Hepatocyte (in vitro differentiated cells): ENCODE results near the gene TSSC4. TPM values are rescaled to one million over a fixed set of nuclear protein-coding genes. Genes with fewer than 3 reads are reported as not detected.
"Not testable (repeated sequence)": the region's sequence is repeated elsewhere in the genome, so short reads cannot be mapped to it uniquely, and the experiment has no call there.

ENCODE experiments used
- DNase-seq: peaks from one replicate; pipeline ENCODE4 v3.0.0-alpha.2; 2016; ENCODE audit warnings: low spot score
- H2AFZ ChIP-seq: fragments of 200-600 bp; sonication (generic); 2 replicates; pipeline ENCODE4 v1.6.0; 2016; ENCODE audit warnings: antibody characterized with exemption, mild to moderate bottlenecking
- H3K27ac ChIP-seq: fragments of 200-600 bp; sonication (generic); 2 replicates; pipeline ENCODE4 v1.5.1; 2016; ENCODE audit warnings: mild to moderate bottlenecking
- H3K27me3 ChIP-seq: fragments of 200-600 bp; sonication (generic); 2 replicates; pipeline ENCODE4 v1.6.1; 2016
- H3K36me3 ChIP-seq: fragments of 200-600 bp; sonication (generic); replicated peaks from 2 replicates; pipeline ENCODE4 v1.5.1; 2016; ENCODE audit warnings: low read depth; ENCODE audit not compliant: insufficient read depth
- H3K4me1 ChIP-seq: fragments of 200-600 bp; sonication (generic); 2 replicates; pipeline ENCODE4 v1.5.1; 2016; ENCODE audit warnings: mild to moderate bottlenecking, moderate library complexity; ENCODE audit not compliant: insufficient read depth
- H3K4me2 ChIP-seq: fragments of 200-600 bp; sonication (generic); 2 replicates; pipeline ENCODE4 v1.6.0; 2016
- H3K4me3 ChIP-seq: fragments of 200-600 bp; sonication (generic); 2 replicates; pipeline ENCODE4 v1.5.1; 2016; ENCODE audit warnings: mild to moderate bottlenecking
- H3K79me2 ChIP-seq: fragments of 200-600 bp; sonication (generic); 2 replicates; pipeline ENCODE4 v1.6.0; 2017; ENCODE audit warnings: mild to moderate bottlenecking
- H3K9me2 ChIP-seq: fragments of 200-600 bp; sonication (generic); replicated peaks from 2 replicates; pipeline ENCODE4 v1.6.0; 2017; ENCODE audit warnings: mild to moderate bottlenecking; ENCODE audit not compliant: insufficient read depth
- H3K9me3 ChIP-seq: fragments of 200-600 bp; sonication (generic); 2 replicates; pipeline ENCODE4 v1.5.1; 2016; ENCODE audit warnings: low read depth, mild to moderate bottlenecking
- H4K20me1 ChIP-seq: fragments of 200-600 bp; sonication (generic); 2 replicates; pipeline ENCODE4 v1.6.0; 2016; ENCODE audit warnings: mild to moderate bottlenecking; ENCODE audit not compliant: insufficient read depth, poor library complexity, severe bottlenecking
- EZH2 ChIP-seq: fragments of 200-600 bp; sonication (generic); IDR thresholded peaks from 2 replicates; pipeline ENCODE4 v1.6.1; 2016; ENCODE audit warnings: antibody characterized with exemption, mild to moderate bottlenecking, borderline replicate concordance
- EZH2phosphoT487 ChIP-seq: fragments of 200-600 bp; sonication (generic); IDR thresholded peaks from one replicate; pipeline ENCODE4 v1.6.1; 2018; ENCODE audit warnings: antibody characterized with exemption, mild to moderate bottlenecking, low read depth, moderate library complexity; ENCODE audit not compliant: unreplicated experiment, severe bottlenecking
- WGBS: methylation state at CpG from one replicate; pipeline ENCODE4 v1.1.6; 2016; ENCODE audit warnings: low lambda C conversion rate; ENCODE audit errors: missing lambda C conversion rate; 5-methylcytosine and 5-hydroxymethylcytosine counted together
- polyA plus RNA-seq: library from polyadenylated mRNA; unstranded; fragments of >200 nt; fragmentation: Nextera tagmentation; extraction: Ambion mirVana; gene quantifications from 2 replicates; pipeline ENCODE4 v1.2.1, GENCODE V29; 2016
- total RNA-seq: library from RNA; depleted of rRNA; stranded (reverse); fragments of >200 nt; gene quantifications from 2 replicates; pipeline ENCODE4 v1.2.3, GENCODE V29; 2014
- TF ChIP-seq, protein P1 (sequence below): fragments of 200-600 bp; sonication (generic); IDR thresholded peaks from 2 replicates; pipeline ENCODE4 v1.5.1; 2016; ENCODE audit warnings: antibody characterized with exemption, mild to moderate bottlenecking; ENCODE audit not compliant: poor library complexity

TSSC4 gene
- total and polyA plus RNA-seq, 2 experiments from 2014 or later = 33.8 to 68.5 TPM

DNA sequence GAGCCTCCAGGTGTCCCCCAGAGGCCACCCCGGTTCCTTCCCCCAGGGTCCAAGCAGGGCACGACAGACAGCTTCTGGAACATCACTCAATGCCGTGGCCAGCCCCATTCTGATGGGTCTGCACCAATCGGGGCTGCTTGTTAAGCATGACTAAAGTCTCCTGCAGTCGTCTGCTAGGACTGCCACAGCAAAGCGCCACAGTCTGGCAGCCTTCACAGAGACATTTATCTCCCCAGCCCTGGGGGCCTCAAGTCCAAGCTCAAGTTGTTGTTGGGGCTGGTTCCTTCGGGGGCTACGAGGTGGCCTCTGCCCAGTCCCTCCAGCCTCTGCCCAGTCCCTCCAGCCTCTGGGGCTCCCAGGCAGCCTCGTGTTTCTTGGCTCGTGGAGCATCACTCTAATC, 37.4 kb upstream of the TSSC4 start:
- Histone ChIP-seq H3K9me3 (no peaks in the 10 kb centered on the region), H2AFZ (no peak overlapping the region), H3K27ac (no peak overlapping the region), H3K36me3 (no peaks in the 10 kb centered on the region), H3K79me2 (no peaks in the 10 kb centered on the region), H3K4me1 (no peaks in the 10 kb centered on the region), H4K20me1 (no peaks in the 10 kb centered on the region), H3K9me2 (no peaks in the 10 kb centered on the region), H3K4me2 (no peak overlapping the region), H3K4me3 (no peak overlapping the region), H3K27me3 (no peaks in the 10 kb centered on the region)
- no peak for DNase-seq
- WGBS = 90% methylated on average over 10 of the region's 10 CpGs
- TF ChIP-seq, protein P1, sequence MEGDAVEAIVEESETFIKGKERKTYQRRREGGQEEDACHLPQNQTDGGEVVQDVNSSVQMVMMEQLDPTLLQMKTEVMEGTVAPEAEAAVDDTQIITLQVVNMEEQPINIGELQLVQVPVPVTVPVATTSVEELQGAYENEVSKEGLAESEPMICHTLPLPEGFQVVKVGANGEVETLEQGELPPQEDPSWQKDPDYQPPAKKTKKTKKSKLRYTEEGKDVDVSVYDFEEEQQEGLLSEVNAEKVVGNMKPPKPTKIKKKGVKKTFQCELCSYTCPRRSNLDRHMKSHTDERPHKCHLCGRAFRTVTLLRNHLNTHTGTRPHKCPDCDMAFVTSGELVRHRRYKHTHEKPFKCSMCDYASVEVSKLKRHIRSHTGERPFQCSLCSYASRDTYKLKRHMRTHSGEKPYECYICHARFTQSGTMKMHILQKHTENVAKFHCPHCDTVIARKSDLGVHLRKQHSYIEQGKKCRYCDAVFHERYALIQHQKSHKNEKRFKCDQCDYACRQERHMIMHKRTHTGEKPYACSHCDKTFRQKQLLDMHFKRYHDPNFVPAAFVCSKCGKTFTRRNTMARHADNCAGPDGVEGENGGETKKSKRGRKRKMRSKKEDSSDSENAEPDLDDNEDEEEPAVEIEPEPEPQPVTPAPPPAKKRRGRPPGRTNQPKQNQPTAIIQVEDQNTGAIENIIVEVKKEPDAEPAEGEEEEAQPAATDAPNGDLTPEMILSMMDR = no peak
- TF ChIP-seq EZH2 = no peak
- no peak for TF ChIP-seq EZH2phosphoT487

DNA sequence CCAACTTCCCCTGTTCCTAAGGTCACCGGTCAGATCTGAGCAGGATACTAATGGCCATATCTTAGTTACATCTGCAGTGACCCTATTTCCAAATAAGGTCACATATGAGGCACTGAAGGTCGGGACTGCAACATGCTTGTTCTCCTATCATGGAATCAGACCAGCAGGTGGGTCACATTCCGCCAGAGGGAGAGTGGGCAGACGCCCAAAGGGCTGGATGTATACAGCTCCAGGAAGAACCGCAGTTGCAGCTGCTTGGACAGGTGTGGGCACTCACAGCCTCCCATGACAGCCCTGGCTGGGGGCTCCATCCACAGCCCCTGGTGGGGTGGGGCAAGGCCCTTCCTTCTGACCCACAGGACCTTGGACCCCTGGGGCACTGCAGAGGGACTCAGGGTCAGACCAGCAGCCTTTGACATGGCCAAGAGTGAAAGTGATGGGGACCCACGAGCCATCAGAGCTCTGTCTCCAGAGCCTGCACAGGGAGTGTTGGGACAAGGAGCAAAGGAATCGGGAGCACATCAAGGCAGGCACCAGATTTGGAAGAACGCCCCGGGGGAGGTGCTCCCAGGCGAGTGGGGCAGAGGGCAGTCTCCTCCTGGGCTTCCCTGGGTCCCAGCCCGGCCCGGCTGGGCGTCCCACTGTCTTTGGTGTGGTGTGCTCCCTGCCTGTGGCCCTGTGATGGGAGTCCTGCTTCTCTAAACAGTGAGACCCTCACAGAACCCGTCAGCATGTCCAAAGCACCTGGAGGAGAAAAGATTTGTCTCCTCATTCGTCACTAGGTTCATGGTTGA, 36.8 kb upstream of the TSSC4 start:
- Histone ChIP-seq H3K4me3 (no peak overlapping the region), H3K27ac (no peak overlapping the region), H3K4me2 (no peak overlapping the region), H3K36me3 (no peaks in the 10 kb centered on the region), H3K27me3 (no peaks in the 10 kb centered on the region), H2AFZ (no peak overlapping the region), H3K9me3 (no peaks in the 10 kb centered on the region), H4K20me1 (no peaks in the 10 kb centered on the region), H3K79me2 (no peaks in the 10 kb centered on the region), H3K9me2 (no peaks in the 10 kb centered on the region), H3K4me1 (no peaks in the 10 kb centered on the region)
- WGBS = 91% methylated on average over 15 of the region's 15 CpGs
- no peak for DNase-seq
- TF ChIP-seq, protein P1 = no peak

DNA sequence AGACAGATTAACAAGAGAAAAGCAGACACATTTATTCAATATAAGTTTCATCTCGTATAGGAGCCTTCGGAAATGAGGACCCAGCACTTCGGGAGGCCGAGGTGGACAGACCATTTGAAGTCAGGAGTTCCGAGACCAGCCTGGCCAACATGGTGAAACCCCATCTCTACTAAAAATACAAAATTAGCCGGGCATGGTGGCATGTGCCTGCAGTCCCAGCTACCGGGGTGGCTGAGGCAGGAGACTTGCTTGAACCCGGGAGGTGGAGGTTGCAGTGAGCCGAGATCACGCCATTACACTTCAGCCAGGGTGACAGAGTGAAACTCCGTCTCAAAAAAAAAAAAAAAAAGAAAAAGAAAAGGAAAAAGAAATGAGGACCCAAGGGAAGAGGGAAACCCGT, 36.2 kb upstream of the TSSC4 start:
- H3K36me3 ChIP-seq, H2AFZ ChIP-seq, H3K9me2 ChIP-seq, H3K27ac ChIP-seq, H3K27me3 ChIP-seq, H3K4me1 ChIP-seq, H3K4me2 ChIP-seq, H3K79me2 ChIP-seq, H3K9me3 ChIP-seq, H4K20me1 ChIP-seq, DNase-seq, H3K4me3 ChIP-seq: not testable (repeated sequence)
- 93% methylated on average over 12 of the region's 12 CpGs for whole genome bisulfite sequencing

DNA sequence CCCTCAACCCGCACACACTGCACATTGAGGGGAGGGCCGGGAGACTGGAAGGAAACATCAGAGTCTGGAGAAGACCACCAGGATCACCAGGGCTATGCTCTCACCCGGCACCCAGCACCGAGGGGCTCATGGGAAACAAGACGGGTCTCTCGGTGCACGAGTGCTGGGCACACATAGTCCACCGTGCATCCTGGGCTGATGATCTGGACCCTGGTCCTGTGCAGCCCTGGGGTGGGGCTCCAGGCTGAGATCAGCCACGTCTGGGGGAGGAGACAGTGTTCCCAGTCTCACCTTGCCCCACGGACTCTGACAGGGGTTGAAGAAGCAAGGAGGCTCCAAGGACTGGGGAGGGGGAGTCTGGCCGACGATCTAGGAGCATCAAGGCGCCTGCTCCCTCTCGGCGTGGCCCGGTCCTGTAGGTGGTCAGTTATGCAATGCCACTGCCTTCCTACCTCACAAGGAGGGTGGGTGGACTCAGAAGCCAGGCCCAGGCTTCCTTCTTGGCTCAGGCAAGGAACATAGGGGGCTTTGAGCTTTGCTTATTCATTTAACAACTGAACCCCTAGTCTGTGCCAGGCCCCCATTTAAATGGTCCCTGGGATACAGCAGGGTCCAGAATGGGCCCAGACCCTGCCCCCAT, 34.9 kb upstream of the TSSC4 start:
- Histone ChIP-seq H2AFZ (no peak overlapping the region), H4K20me1 (no peaks in the 10 kb centered on the region), H3K27me3 (no peaks in the 10 kb centered on the region), H3K36me3 (no peaks in the 10 kb centered on the region), H3K4me1 (no peaks in the 10 kb centered on the region), H3K4me3 (no peak overlapping the region), H3K9me3 (no peaks in the 10 kb centered on the region), H3K27ac (no peak overlapping the region), H3K4me2 (no peak overlapping the region), H3K9me2 (no peaks in the 10 kb centered on the region), H3K79me2 (no peaks in the 10 kb centered on the region)
- TF ChIP-seq, protein P1 = no peak
- no peak for TF ChIP-seq EZH2
- TF ChIP-seq EZH2phosphoT487 = no peak
- DNase-seq = no peak
- 91% methylated on average over 16 of the region's 16 CpGs for WGBS
